ENCODE results near the gene AEBP2.

Gene AEBP2

GRCh38 chr12:19496219-19496878, 57.1 kb downstream of the AEBP2 start:
- Histone ChIP-seq H3K36me3 (peaks cover 76 to 98% (median 88%) of the 10 kb centered on the region in 11 experiments), H3K9ac (no peak overlapping the region), H3K4me3 (no peak overlapping the region), H3K27ac (no peak overlapping the region), H3K9me3 (replicated peaks in 1 of 11) (no peaks in the 10 kb centered on the region), H3K4me2 (no peak overlapping the region), H3K4me1 (peaks cover 0 to 13% (median 3%) of the 10 kb centered on the region in 10 experiments; a peak in 10 of 20 replicates), H4K20me1 (peaks cover 18 to 97% (median 58%) of the 10 kb centered on the region in 11 experiments; a peak in 20 of 22 replicates), H3K27me3 (no peaks in the 10 kb centered on the region)
- TF ChIP-seq Cebpa-rat (IDR thresholded peaks at IDR 0.05) = no peak

- no peak overlapping the region for H3K9ac ChIP-seq
Measured at GRCh38 chr12:19498099-19498498, 58.8 kb downstream of the AEBP2 start.

GRCh38 chr12:19499030-19499429, 59.7 kb downstream of the AEBP2 start:
- Histone ChIP-seq H3K4me2 (no peak overlapping the region), H3K9me3 (replicated peaks in 1 of 11) (no peaks in the 10 kb centered on the region; a peak in 1 of 22 replicates), H3K4me3 (no peak overlapping the region), H3K9ac (no peak overlapping the region), H3K36me3 (peaks cover 84 to 100% (median 97%) of the 10 kb centered on the region in 11 experiments), H3K4me1 (no peaks in the 10 kb centered on the region), H3K27me3 (no peaks in the 10 kb centered on the region), H4K20me1 (peaks cover 17 to 97% (median 48%) of the 10 kb centered on the region in 11 experiments; a peak in 20 of 22 replicates), H3K27ac (no peak overlapping the region)
- TF ChIP-seq Cebpa-rat (IDR thresholded peaks at IDR 0.05) = no peak

More at GRCh38 chr12:19498099-19498498, 58.8 kb downstream of the AEBP2 start:
- H3K36me3 ChIP-seq = peaks cover 87 to 100% (median 97%) of the 10 kb centered on the region in 11 experiments
- no peak overlapping the region for H3K4me3 ChIP-seq
- H3K4me2 ChIP-seq = no peak overlapping the region
- no peak for TF ChIP-seq Cebpa-rat (IDR thresholded peaks at IDR 0.05)
- H3K27me3 ChIP-seq = no peaks in the 10 kb centered on the region
- no peaks in the 10 kb centered on the region for H3K4me1 ChIP-seq
- no peak overlapping the region for H3K27ac ChIP-seq
- H3K9me3 ChIP-seq (replicated peaks in 1 of 11) = no peaks in the 10 kb centered on the region; a peak in 1 of 22 replicates
- H4K20me1 ChIP-seq = peaks cover 12 to 97% (median 48%) of the 10 kb centered on the region in 11 experiments; a peak in 19 of 22 replicates

- no peak overlapping the region for H3K27ac ChIP-seq
- H3K4me1 ChIP-seq = no peaks in the 10 kb centered on the region; a peak in 1 of 20 replicates
- no peak overlapping the region for H3K4me3 ChIP-seq
- H3K27me3 ChIP-seq = no peaks in the 10 kb centered on the region
- TF ChIP-seq Cebpa-rat (IDR thresholded peaks at IDR 0.05) = no peak
- peaks cover 44 to 100% (median 82%) of the 10 kb centered on the region in 11 experiments; a peak in 21 of 22 replicates for H4K20me1 ChIP-seq
- H3K9me3 ChIP-seq (replicated peaks in 1 of 11) = no peaks in the 10 kb centered on the region; a peak in 1 of 22 replicates
- H3K9ac ChIP-seq = no peak overlapping the region
- H3K36me3 ChIP-seq = peaks cover 77 to 100% (median 95%) of the 10 kb centered on the region in 11 experiments
- no peak overlapping the region for H3K4me2 ChIP-seq
Measured at GRCh38 chr12:19506497-19506896, 67.2 kb downstream of the AEBP2 start.

- Histone ChIP-seq H3K27ac (no peak overlapping the region), H3K4me1 (no peaks in the 10 kb centered on the region; a peak in 1 of 20 replicates), H4K20me1 (peaks cover 44 to 97% (median 86%) of the 10 kb centered on the region in 11 experiments; a peak in 21 of 22 replicates), H3K4me3 (no peak overlapping the region), H3K27me3 (no peaks in the 10 kb centered on the region), H3K9me3 (replicated peaks in 1 of 11) (no peaks in the 10 kb centered on the region), H3K4me2 (no peak overlapping the region), H3K9ac (no peak overlapping the region), H3K36me3 (peaks cover 77 to 100% (median 95%) of the 10 kb centered on the region in 11 experiments)
- TF ChIP-seq Cebpa-rat (IDR thresholded peaks at IDR 0.05) = no peak
Measured at GRCh38 chr12:19507823-19508222, 68.5 kb downstream of the AEBP2 start.

GRCh38 chr12:19510461-19510860, 71.2 kb downstream of the AEBP2 start:
- Histone ChIP-seq H3K4me1 (no peaks in the 10 kb centered on the region; a peak in 1 of 20 replicates), H3K4me2 (no peak overlapping the region), H3K27me3 (no peaks in the 10 kb centered on the region), H3K9ac (no peak overlapping the region), H3K9me3 (replicated peaks in 1 of 11) (no peaks in the 10 kb centered on the region), H3K36me3 (peaks cover 77 to 100% (median 96%) of the 10 kb centered on the region in 11 experiments), H3K27ac (no peak overlapping the region), H3K4me3 (no peak overlapping the region), H4K20me1 (peaks cover 35 to 82% (median 63%) of the 10 kb centered on the region in 11 experiments; a peak in 21 of 22 replicates)
- TF ChIP-seq Cebpa-rat (IDR thresholded peaks at IDR 0.05) = no peak

- no peaks in the 10 kb centered on the region for H3K9me3 ChIP-seq (replicated peaks in 1 of 11)
- no peak overlapping the region for H3K4me3 ChIP-seq
- H3K4me2 ChIP-seq = no peak overlapping the region
- peaks cover 75 to 98% (median 87%) of the 10 kb centered on the region in 11 experiments for H3K36me3 ChIP-seq
- H3K9ac ChIP-seq = no peak overlapping the region
- TF ChIP-seq Cebpa-rat (IDR thresholded peaks at IDR 0.05) = no peak
- H4K20me1 ChIP-seq = peaks cover 8 to 54% (median 22%) of the 10 kb centered on the region in 11 experiments; a peak in 21 of 22 replicates
- no peaks in the 10 kb centered on the region for H3K27me3 ChIP-seq
- H3K27ac ChIP-seq = no peak overlapping the region
- no peaks in the 10 kb centered on the region for H3K4me1 ChIP-seq
Measured at GRCh38 chr12:19515179-19515578, 75.9 kb downstream of the AEBP2 start.

- no peak for TF ChIP-seq Cebpa-rat (IDR thresholded peaks at IDR 0.05)
- Histone ChIP-seq H4K20me1 (peaks cover 0 to 35% (median 4%) of the 10 kb centered on the region in 11 experiments; a peak in 11 of 22 replicates), H3K27me3 (no peaks in the 10 kb centered on the region), H3K9ac (no peak overlapping the region), H3K4me1 (no peaks in the 10 kb centered on the region), H3K4me3 (no peak overlapping the region), H3K4me2 (no peak overlapping the region), H3K27ac (no peak overlapping the region), H3K9me3 (replicated peaks in 1 of 11) (no peaks in the 10 kb centered on the region), H3K36me3 (peaks cover 54 to 88% (median 76%) of the 10 kb centered on the region in 11 experiments)
Measured at GRCh38 chr12:19517583-19517982, 78.3 kb downstream of the AEBP2 start.

- Histone ChIP-seq H3K27me3 (no peaks in the 10 kb centered on the region), H3K4me2 (no peak overlapping the region), H3K4me1 (no peaks in the 10 kb centered on the region), H4K20me1 (peaks cover 0 to 35% (median 3%) of the 10 kb centered on the region in 11 experiments; a peak in 11 of 22 replicates), H3K9me3 (replicated peaks in 1 of 11) (no peaks in the 10 kb centered on the region), H3K4me3 (no peak overlapping the region), H3K27ac (no peak overlapping the region), H3K36me3 (peaks cover 53 to 88% (median 76%) of the 10 kb centered on the region in 11 experiments), H3K9ac (no peak overlapping the region)
- TF ChIP-seq Cebpa-rat (IDR thresholded peaks at IDR 0.05) = no peak
Measured at GRCh38 chr12:19518209-19518608, 78.9 kb downstream of the AEBP2 start.
